RWPE1 (cell line): ENCODE measurements around the gene FKBP1B.
"Not testable (repeated sequence)": the region's sequence is repeated elsewhere in the genome, so short reads cannot be mapped to it uniquely, and the experiment has no call there.

ENCODE experiments used
- CTCF ChIA-PET: fragments of 350-600 bp; sonication (Branson Sonifier 250); formaldehyde crosslinking; extraction: SDS; loops from one replicate; lab custom pipeline; 2021; lab: Yijun Ruan, JAX
- POLR2A ChIA-PET: fragments of 400-600 bp; formaldehyde crosslinking; extraction: SDS; loops from one replicate; lab custom pipeline; 2020; ENCODE audit warnings: antibody characterized with exemption; ENCODE audit not compliant: low non-redundant PET; lab: Yijun Ruan, JAX
- DNase-seq: peaks from one replicate; pipeline ENCODE4 v3.0.0; 2012; ENCODE audit warnings: low spot score
- H3K27ac ChIP-seq: fragments of 450-650 bp; 2 replicates; pipeline ENCODE4 v1.5.1; 2017
- TF ChIP-seq, protein P1 (sequence below): fragments of 450-650 bp; conservative IDR thresholded peaks from 2 replicates; pipeline ENCODE4 v1.5.1; 2017; ENCODE audit warnings: low read depth, mild to moderate bottlenecking

FKBP1B gene

DNA sequence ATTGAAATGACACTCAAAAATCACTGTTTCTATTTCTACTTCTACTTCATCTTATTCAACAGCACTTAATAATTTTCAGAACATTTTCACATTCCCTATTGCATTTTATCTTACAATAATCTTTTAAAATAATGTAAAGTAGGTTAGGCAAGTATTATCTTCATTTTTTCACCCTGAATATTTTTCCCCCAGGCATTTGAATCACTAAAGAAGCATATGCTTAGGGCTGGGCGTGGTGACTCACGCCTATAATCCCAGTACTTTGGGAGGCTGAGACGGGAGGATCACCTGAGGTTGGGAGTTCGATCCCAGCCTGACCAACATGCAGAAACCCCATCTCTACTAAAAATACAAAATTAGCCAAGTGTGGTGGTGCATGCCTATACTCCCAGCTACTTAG lies 9.0 kb upstream of the FKBP1B start:
- DNase-seq, result no peak
- no peak overlapping the region for H3K27ac ChIP-seq
- TF ChIP-seq, protein P1, sequence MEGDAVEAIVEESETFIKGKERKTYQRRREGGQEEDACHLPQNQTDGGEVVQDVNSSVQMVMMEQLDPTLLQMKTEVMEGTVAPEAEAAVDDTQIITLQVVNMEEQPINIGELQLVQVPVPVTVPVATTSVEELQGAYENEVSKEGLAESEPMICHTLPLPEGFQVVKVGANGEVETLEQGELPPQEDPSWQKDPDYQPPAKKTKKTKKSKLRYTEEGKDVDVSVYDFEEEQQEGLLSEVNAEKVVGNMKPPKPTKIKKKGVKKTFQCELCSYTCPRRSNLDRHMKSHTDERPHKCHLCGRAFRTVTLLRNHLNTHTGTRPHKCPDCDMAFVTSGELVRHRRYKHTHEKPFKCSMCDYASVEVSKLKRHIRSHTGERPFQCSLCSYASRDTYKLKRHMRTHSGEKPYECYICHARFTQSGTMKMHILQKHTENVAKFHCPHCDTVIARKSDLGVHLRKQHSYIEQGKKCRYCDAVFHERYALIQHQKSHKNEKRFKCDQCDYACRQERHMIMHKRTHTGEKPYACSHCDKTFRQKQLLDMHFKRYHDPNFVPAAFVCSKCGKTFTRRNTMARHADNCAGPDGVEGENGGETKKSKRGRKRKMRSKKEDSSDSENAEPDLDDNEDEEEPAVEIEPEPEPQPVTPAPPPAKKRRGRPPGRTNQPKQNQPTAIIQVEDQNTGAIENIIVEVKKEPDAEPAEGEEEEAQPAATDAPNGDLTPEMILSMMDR, result no peak
- ChIA-PET CTCF (interaction anchor here (0.6 kb wide), 1 partner anchor 15 kb away, joined by 3 read pairs; no protein-coding TSS in a partner anchor), POLR2A (no interaction called here)

DNA sequence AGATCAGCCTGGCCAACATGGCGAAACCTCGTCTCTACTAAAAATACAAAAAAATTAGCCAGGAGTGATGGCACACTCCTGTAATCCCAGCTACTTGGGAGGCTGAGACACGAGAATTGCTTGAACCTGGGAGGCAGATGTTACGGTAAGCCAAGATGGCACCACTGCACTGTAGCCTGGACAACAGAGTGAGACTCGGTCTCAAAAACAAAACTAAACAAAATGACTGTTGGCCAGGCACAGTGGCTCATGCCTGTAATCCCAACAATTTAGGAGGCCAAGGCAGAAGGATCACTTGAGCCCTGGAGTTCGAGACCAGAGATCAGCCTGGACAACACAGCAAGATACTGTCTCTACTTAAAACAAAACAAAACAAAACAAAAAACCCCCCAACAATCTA lies 6.4 kb upstream of the FKBP1B start:
- POLR2A ChIA-PET, result interaction anchor here (0.7 kb wide), 1 partner anchor 68 kb away, joined by 7 read pairs; no protein-coding TSS in a partner anchor
- CTCF ChIA-PET, DNase-seq, H3K27ac ChIP-seq: not testable (repeated sequence)

DNA sequence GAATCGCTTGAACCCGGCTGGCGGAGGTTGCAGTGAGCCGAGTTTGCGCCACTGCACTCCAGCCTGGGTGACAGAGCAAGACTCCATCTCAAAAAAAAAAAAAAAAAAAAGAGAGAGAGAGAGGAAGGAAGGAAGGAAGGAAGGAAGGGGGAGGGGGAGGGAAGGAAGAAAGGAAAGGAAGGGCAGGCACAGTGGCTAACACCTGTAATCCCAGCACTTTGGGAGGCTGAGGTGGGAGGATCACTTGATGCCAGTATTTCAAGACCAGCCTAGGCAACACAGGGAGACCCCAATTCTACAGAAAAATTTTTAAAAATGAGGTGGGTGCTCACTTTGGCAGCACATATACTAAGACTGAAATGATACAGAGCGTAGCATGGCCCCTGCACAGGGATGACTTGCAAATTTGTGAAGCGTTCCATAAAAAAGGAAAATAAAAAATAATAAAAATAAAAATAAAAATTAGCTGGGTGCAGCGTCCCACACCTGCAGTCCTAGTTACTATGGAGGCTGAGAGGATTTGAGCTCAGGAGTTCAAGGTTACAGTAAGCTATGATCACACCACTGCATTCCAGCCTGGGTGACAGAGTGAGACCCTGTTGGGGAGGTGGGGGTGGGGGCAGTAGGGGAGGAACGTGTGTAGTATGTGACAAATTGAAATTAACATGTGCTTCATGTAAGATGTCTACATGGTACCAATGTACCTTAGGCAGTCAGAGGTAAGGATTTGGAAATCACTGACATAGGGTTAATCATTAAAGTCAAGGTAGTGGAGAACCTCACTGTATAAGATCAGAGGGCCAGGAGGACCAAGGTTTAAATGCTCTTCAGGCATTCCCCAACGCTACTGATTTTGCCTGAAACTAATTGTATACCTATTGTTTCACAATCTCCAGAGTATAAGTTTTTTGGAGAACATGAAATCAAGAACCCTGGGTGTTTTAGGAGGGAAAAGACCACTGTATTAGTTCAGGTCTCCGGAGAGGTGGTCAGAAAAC lies 3.7 kb upstream of the FKBP1B start:
- H3K27ac ChIP-seq, result no peak overlapping the region
- CTCF ChIA-PET, result interaction anchor here (0.6 kb wide), 2 partner anchors 105 to 119 kb away, joined by 3 to 5 read pairs; partner anchors contain the start of gene ATAD2B
- TF ChIP-seq, protein P1, result no peak
- no peak for DNase-seq
- POLR2A ChIA-PET, result no interaction called here

DNA sequence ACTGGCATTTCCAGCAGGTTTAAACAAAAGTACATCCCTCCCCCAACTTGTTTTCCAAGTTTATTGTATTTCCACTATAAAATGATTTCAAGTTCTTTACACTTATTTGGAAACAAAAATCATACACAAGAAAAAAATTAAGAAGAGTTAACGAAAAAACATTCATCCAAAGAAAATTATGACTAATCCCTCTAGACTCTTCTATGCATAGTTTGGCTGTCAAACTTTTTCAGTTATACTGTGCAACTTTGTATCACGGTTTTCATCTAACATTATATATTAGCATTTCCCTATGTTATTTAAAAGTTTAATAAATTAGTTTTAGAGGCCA lies 3.0 kb upstream of the FKBP1B start:
- TF ChIP-seq, protein P1, result no peak
- ChIA-PET POLR2A (no interaction called here), CTCF (interaction anchor here (0.6 kb wide), 2 partner anchors 104 to 119 kb away, joined by 3 to 5 read pairs; partner anchors contain the start of gene ATAD2B)
- DNase-seq, result no peak
- H3K27ac ChIP-seq, result peak overlapping the region; percentile 75

DNA sequence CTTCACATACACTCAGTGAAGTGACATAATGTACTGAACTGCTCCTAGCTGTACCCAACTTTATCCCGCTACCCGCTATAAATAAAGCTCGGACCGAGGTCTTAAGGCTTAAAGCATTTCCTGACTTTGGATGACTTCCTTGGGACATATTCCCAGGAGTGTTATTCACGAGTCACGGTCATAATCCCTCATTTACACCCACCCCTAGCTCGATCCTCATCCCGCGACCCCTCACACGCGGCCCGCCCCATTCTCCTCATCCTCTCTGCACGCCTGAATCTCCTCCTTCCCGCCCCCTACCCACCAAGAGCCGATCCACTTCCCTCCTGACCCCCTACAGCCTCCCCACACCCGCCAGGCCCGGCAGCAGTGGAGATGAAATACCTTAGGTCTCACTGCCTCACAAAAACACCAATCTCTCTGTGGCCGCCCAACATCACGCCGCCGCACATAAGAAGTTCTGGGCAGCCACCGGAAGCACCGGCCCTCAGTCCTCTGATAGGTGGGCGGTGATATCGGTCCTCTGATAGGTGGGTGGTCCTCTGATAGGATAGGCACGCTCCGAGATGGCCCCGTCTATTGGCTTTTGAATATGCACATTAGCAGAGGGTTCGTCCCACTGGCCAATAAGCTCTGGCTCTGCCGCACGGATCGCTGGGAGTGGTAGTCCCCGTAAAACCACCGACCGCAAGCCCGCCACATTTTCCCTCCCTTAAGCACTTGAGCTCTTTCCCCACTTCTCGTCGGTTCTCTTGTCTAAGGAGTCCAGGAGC lies 2.4 kb upstream of the FKBP1B start, which contains the start of gene WDCP:
WDCP (minus strand) TSS at position 462 of the 773 bp plus-strand sequence. CDS start 7,897 bp downstream, outside the sequence.
- TF ChIP-seq, protein P1, result no peak
- CTCF ChIA-PET, result interaction anchor here (0.6 kb wide), 2 partner anchors 104 to 120 kb away, joined by 3 to 5 read pairs; partner anchors contain the start of gene ATAD2B
- peak; percentile 95 for DNase-seq
- peak within 1 kb of the TSS; percentile 75 for H3K27ac ChIP-seq
- POLR2A ChIA-PET, result no interaction called here

DNA sequence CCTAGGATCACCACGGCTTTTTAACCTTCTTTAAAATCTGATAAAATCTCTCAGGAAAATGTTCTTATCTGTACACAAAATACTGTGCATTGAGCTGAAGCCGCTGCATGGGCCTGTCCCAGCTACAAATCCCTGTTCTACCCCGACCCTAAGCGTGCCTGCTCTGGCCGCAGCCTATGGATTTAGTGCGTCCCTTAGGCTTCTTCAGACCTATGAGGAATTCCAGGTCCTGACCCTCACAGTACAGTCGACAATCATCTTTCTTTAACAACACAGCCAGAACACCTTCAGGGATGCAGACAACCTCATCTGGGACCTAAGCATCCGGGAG lies 1.9 kb upstream of the FKBP1B start:
- TF ChIP-seq, protein P1, result no peak
- ChIA-PET CTCF (no interaction called here), POLR2A (no interaction called here)
- DNase-seq, result no peak
- H3K27ac ChIP-seq, result peak overlapping the region; percentile 75
